WI38 (cell line): ENCODE results near the gene PPP1R8.
"Not testable (repeated sequence)": the region's sequence is repeated elsewhere in the genome, so short reads cannot be mapped to it uniquely, and the experiment has no call there.

ENCODE experiments used
- H3K4me3 ChIP-seq: 2 replicates; pipeline ENCODE4 v1.5.1; 2011; ENCODE audit warnings: low read depth, mild to moderate bottlenecking, control low read depth, low read length
- CTCF ChIP-seq: IDR thresholded peaks from 2 replicates; pipeline ENCODE4 v1.5.1; 2012; ENCODE audit warnings: low read depth, mild to moderate bottlenecking, control low read depth, low read length

PPP1R8 gene

DNA sequence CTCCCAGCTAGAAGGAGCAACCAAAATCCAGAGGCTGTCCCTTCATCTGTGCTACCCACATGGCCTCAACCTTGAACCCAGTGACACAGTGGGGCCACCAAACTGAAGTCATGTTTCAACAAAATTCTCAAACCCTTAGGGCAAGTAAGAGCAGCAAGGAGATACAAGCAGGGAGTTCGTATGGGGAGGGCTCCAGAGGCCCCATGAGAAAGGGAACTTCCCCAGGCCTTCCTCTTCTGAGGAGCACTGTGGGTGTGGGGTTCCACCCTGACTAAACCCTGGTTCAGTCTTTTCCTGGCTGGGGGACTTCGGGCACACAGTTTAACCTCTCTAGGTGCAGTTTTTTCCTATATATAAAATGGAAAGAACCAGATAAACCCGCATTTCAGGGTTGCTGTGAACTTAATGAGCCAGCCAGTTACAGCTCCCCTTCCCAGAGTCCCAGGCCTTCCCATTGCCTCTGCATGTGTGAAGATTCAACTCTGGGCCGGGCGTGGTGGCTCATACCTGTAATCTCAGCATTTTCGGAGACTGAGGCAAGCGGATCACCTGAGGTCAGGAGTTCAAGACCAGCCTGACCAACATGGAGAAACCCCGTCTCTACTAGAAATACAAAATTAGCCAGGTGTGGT lies 33.8 kb downstream of the PPP1R8 start:
- H3K4me3 ChIP-seq = no peak overlapping the region
- no peak for TF ChIP-seq CTCF

DNA sequence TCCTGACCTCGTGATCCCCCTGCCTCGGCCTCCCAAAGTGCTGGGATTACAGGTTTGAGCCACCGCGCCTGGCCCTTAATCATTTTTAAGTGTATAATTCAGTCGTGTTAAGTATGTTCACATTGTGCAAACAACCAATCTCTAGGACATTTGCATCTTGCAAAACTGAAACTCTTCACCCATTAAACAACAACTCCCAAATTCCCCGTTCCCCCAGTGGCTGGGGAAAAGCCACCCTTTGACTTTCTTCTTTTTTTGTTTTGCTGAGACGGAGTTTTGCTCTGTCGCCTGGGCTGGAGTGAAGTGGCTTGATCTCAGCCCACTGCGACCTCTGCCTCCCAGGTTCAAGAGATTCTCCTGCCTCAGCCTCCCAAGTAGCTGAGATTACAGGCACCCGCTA lies 35.2 kb downstream of the PPP1R8 start:
- H3K4me3 ChIP-seq = no peak overlapping the region
- no peak for TF ChIP-seq CTCF

GRCh38 chr1:27868556-27868931 lies 38.0 kb downstream of the PPP1R8 start:
- no peak for TF ChIP-seq CTCF
- no peak overlapping the region for H3K4me3 ChIP-seq

DNA sequence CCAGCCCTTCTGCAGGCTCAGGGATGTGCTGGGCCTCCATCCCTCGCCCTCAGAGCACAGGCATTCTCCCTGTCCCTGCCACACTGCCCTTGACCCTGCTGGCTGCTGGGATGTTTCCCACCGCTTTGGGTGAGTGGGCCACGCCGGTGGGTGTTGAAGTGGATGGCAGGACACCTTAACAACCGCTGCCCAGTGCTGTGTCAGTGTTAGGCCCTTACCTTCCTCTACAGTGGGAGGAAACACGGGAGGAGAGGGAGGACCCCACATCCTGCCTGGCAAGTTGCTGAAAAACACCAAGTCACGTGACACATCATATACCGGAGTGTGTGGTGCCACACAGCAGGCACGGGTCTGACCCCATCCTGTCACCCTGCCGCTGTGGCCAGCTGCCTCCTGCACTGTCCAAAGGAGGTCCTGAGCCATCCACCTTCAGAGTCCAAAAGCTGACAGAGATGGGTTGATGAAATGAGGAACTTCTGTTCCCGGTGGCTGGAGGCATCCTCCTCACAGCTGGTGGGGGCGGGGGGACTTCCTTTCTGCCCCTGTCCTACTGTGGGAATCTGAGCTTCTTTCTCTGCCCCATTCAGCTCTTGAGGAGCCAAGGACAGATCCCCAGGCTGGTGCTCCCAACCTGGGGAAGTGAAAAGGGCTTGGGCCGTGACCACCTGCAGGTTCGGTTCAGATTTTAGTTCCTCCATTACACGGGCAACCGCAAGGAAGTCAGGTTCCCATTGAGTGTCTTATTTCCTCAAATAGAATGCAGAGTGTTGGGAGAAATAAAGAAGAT lies 38.5 kb downstream of the PPP1R8 start:
- H3K4me3 ChIP-seq = no peak overlapping the region

GRCh38 chr1:27869719-27870085 lies 39.1 kb downstream of the PPP1R8 start:
- no peak for TF ChIP-seq CTCF
- H3K4me3 ChIP-seq = no peak overlapping the region

More for the DNA sequence above, 38.5 kb downstream of the PPP1R8 start:
- no peak for TF ChIP-seq CTCF

- H3K4me3 ChIP-seq = not testable (repeated sequence)
Measured at GRCh38 chr1:27871076-27871475, 40.5 kb downstream of the PPP1R8 start.

- no peak for TF ChIP-seq CTCF
- H3K4me3 ChIP-seq = peak within 1 kb of the TSS; percentile 62
Measured at GRCh38 chr1:27872059-27872801, 41.6 kb downstream of the PPP1R8 start, which contains the start of gene THEMIS2. Gene THEMIS2 (plus strand): TSS chr1:27872544. CDS start chr1:27872572, 28 bp downstream.
